Measurements from ENCODE around the gene METTL6. TPM values are rescaled to one million over a fixed set of nuclear protein-coding genes. Genes with fewer than 3 reads are reported as not detected.
"Not testable (repeated sequence)": the region's sequence is repeated elsewhere in the genome, so short reads cannot be mapped to it uniquely, and the experiment has no call there.

Gene METTL6
- total RNA-seq, 2 experiments from 2014 or later = 13.0 to 19.5 TPM

GRCh38 chr3:15385238-15385695, 42.1 kb downstream of the METTL6 start:
- H3K36me3 Mint-ChIP-seq (ENCODE audit: low read depth); H3K27ac Mint-ChIP-seq; H3K4me3 Mint-ChIP-seq; intact Hi-C loops (cut with DNase I, micrococcal nuclease); H3K9me3 Mint-ChIP-seq (ENCODE audit: low read depth); H3K4me1 Mint-ChIP-seq; DNase-seq; H3K27me3 Mint-ChIP-seq; ATAC-seq: not testable (repeated sequence)
- CTCF ChIA-PET = interaction anchor here (1.3 to 4.5 kb wide), 5 partner anchors 13 to 120 kb away, joined by 4 to 15 read pairs (median 6); no protein-coding TSS in a partner anchor
- POLR2A ChIA-PET = interaction anchor here (0.6 kb wide), 1 partner anchor 166 kb away, joined by 5 read pairs; no protein-coding TSS in a partner anchor

- no peaks in the 10 kb centered on the region for H3K27me3 Mint-ChIP-seq
- H3K9me3 Mint-ChIP-seq (ENCODE audit: low read depth) = peaks cover 4% of the 10 kb centered on the region
- H3K4me1 Mint-ChIP-seq = no peaks in the 10 kb centered on the region
- DNase-seq (no peak), ATAC-seq (no peak)
- ChIA-PET POLR2A (interaction anchor here (0.6 kb wide), 1 partner anchor 165 kb away, joined by 5 read pairs; no protein-coding TSS in a partner anchor), CTCF (interaction anchor here (0.7 to 4.5 kb wide), 8 partner anchors 13 to 171 kb away, joined by 3 to 15 read pairs (median 4); no protein-coding TSS in a partner anchor)
- no peak overlapping the region for H3K27ac Mint-ChIP-seq
- H3K4me3 Mint-ChIP-seq = no peak overlapping the region
- intact Hi-C loops (cut with DNase I, micrococcal nuclease) = no loop called here
- H3K36me3 Mint-ChIP-seq (ENCODE audit: low read depth) = no peaks in the 10 kb centered on the region
These were observed 42.7 kb downstream of the METTL6 start for GRCh38 chr3:15384510-15385237.

GRCh38 chr3:15382405-15382923, 44.9 kb downstream of the METTL6 start:
- peaks cover 4% of the 10 kb centered on the region for H3K9me3 Mint-ChIP-seq (ENCODE audit: low read depth)
- ATAC-seq = no peak
- ChIA-PET POLR2A (no interaction called here), CTCF (interaction anchor here (1.1 to 6.7 kb wide), 2 partner anchors 116 to 126 kb away, joined by 3 to 133 read pairs; no protein-coding TSS in a partner anchor)
- no peak for DNase-seq
- H3K27me3 Mint-ChIP-seq = no peaks in the 10 kb centered on the region
- no peak overlapping the region for H3K4me3 Mint-ChIP-seq
- H3K27ac Mint-ChIP-seq = no peak overlapping the region
- H3K4me1 Mint-ChIP-seq = peaks cover 6% of the 10 kb centered on the region
- H3K36me3 Mint-ChIP-seq (ENCODE audit: low read depth) = no peaks in the 10 kb centered on the region
- intact Hi-C loops (cut with DNase I, micrococcal nuclease) = no loop called here

GRCh38 chr3:15380980-15381890, 46.1 kb downstream of the METTL6 start:
- Mint-ChIP-seq H3K9me3 (ENCODE audit: low read depth) (peaks cover 4% of the 10 kb centered on the region), H3K4me1 (peaks cover 6% of the 10 kb centered on the region), H3K4me3 (no peak overlapping the region), H3K27ac (peak overlapping the region; percentile 11), H3K27me3 (no peaks in the 10 kb centered on the region), H3K36me3 (ENCODE audit: low read depth) (no peaks in the 10 kb centered on the region)
- ChIA-PET CTCF (interaction anchor here (0.6 to 6.7 kb wide), 3 partner anchors 36 to 125 kb away, joined by 3 to 133 read pairs (median 3); no protein-coding TSS in a partner anchor), POLR2A (no interaction called here)
- ATAC-seq (no peak), DNase-seq (no peak)
- intact Hi-C loops (cut with DNase I, micrococcal nuclease) = no loop called here

- ChIA-PET CTCF (interaction anchor here (0.7 to 6.7 kb wide), 10 partner anchors 17 to 175 kb away, joined by 3 to 133 read pairs (median 4); no protein-coding TSS in a partner anchor), POLR2A (interaction anchor here (1.0 kb wide), 1 partner anchor 172 kb away, joined by 3 read pairs; the partner anchor contains the start of gene CAPN7)
- Mint-ChIP-seq H3K9me3 (ENCODE audit: low read depth) (no peaks in the 10 kb centered on the region), H3K27ac (peak overlapping the region; percentile 73), H3K36me3 (ENCODE audit: low read depth) (no peaks in the 10 kb centered on the region), H3K4me1 (peaks cover 6% of the 10 kb centered on the region), H3K4me3 (no peak overlapping the region), H3K27me3 (no peaks in the 10 kb centered on the region)
- peak; percentile 96 for ATAC-seq
- DNase-seq = peak; percentile 96
- intact Hi-C loops (cut with DNase I, micrococcal nuclease) = loop anchor here (1.0 to 2.0 kb wide), 10 partner anchors 17 to 430 kb away; partner anchors contain the start of genes SH3BP5 (in 2 of the 2), CAPN7 (in 1 of the 2), EAF1 (in 1 of the 2) and METTL6 (in 1 of the 2)
These were observed 49.2 kb downstream of the METTL6 start for GRCh38 chr3:15377961-15378791.

- H3K4me3 Mint-ChIP-seq = no peak overlapping the region
- H3K4me1 Mint-ChIP-seq = peaks cover 6% of the 10 kb centered on the region
- no peak for ATAC-seq
- H3K9me3 Mint-ChIP-seq (ENCODE audit: low read depth) = no peaks in the 10 kb centered on the region
- intact Hi-C loops (cut with DNase I, micrococcal nuclease) = no loop called here
- no peaks in the 10 kb centered on the region for H3K36me3 Mint-ChIP-seq (ENCODE audit: low read depth)
- H3K27me3 Mint-ChIP-seq = no peaks in the 10 kb centered on the region
- ChIA-PET CTCF (interaction anchor here (1.3 to 6.7 kb wide), 2 partner anchors 14 to 109 kb away, joined by 3 to 133 read pairs; no protein-coding TSS in a partner anchor), POLR2A (no interaction called here)
- no peak for DNase-seq
- peak overlapping the region; percentile 34 for H3K27ac Mint-ChIP-seq
These were observed 51.8 kb downstream of the METTL6 start for GRCh38 chr3:15375461-15376000.

GRCh38 chr3:15372918-15373317, 54.4 kb downstream of the METTL6 start:
- Mint-ChIP-seq H3K27me3 (no peaks in the 10 kb centered on the region), H3K4me3 (no peak overlapping the region), H3K27ac (no peak overlapping the region), H3K36me3 (ENCODE audit: low read depth) (no peaks in the 10 kb centered on the region), H3K9me3 (ENCODE audit: low read depth) (no peaks in the 10 kb centered on the region), H3K4me1 (peaks cover 3% of the 10 kb centered on the region)
- ATAC-seq = no peak
- ChIA-PET POLR2A (no interaction called here), CTCF (interaction anchor here (0.7 kb wide), 1 partner anchor 40 kb away, joined by 4 read pairs; no protein-coding TSS in a partner anchor)
- DNase-seq = no peak
- intact Hi-C loops (cut with DNase I, micrococcal nuclease) = no loop called here

- H3K4me3 Mint-ChIP-seq = no peak overlapping the region
These were observed 58.7 kb downstream of the METTL6 start for GRCh38 chr3:15368561-15369135.

GRCh38 chr3:15367059-15367458, 60.3 kb downstream of the METTL6 start:
- no peaks in the 10 kb centered on the region for H3K9me3 Mint-ChIP-seq (ENCODE audit: low read depth)
- H3K36me3 Mint-ChIP-seq (ENCODE audit: low read depth) = no peaks in the 10 kb centered on the region
- ATAC-seq (no peak), DNase-seq (no peak)
- H3K27me3 Mint-ChIP-seq = peaks cover 2% of the 10 kb centered on the region
- H3K4me1 Mint-ChIP-seq = peaks cover 19% of the 10 kb centered on the region
- POLR2A ChIA-PET = interaction anchor here (0.6 to 1.0 kb wide), 2 partner anchors 56 to 1212 kb away, joined by 4 to 10 read pairs; no protein-coding TSS in a partner anchor
- intact Hi-C loops (cut with DNase I, micrococcal nuclease) = no loop called here
- no peak overlapping the region for H3K4me3 Mint-ChIP-seq
- CTCF ChIA-PET = interaction anchor here (0.6 to 1.6 kb wide), 8 partner anchors 9 to 165 kb away, joined by 3 to 7 read pairs (median 3); no protein-coding TSS in a partner anchor
- no peak overlapping the region for H3K27ac Mint-ChIP-seq

More at GRCh38 chr3:15368561-15369135, 58.7 kb downstream of the METTL6 start:
- DNase-seq = no peak
- Mint-ChIP-seq H3K27me3 (peaks cover 2% of the 10 kb centered on the region), H3K36me3 (ENCODE audit: low read depth) (no peaks in the 10 kb centered on the region), H3K9me3 (ENCODE audit: low read depth) (no peaks in the 10 kb centered on the region), H3K27ac (no peak overlapping the region), H3K4me1 (peaks cover 10% of the 10 kb centered on the region)
- no peak for ATAC-seq
- CTCF ChIA-PET = interaction anchor here (2.2 kb wide), 1 partner anchor 101 kb away, joined by 6 read pairs; no protein-coding TSS in a partner anchor
- POLR2A ChIA-PET = no interaction called here
- intact Hi-C loops (cut with DNase I, micrococcal nuclease) = no loop called here
